Stimulated activated CD8-positive, alpha-beta memory T cell treated with anti-CD3 and anti-CD28 coated beads, Interleukin-4, amount 100 ng/mL, for 4 hours (primary cell): ENCODE results near the gene TBX20.
"Not testable (repeated sequence)": the region's sequence is repeated elsewhere in the genome, so short reads cannot be mapped to it uniquely, and the experiment has no call there.

ENCODE experiments used
- DNase-seq, 2 donors: peaks; one replicate each; pipeline ENCODE4 v3.0.0-alpha.2; 2020; ENCODE audit warnings: low read depth in 2 of 2, low spot score in 1 of 2

The TBX20 gene

DNA sequence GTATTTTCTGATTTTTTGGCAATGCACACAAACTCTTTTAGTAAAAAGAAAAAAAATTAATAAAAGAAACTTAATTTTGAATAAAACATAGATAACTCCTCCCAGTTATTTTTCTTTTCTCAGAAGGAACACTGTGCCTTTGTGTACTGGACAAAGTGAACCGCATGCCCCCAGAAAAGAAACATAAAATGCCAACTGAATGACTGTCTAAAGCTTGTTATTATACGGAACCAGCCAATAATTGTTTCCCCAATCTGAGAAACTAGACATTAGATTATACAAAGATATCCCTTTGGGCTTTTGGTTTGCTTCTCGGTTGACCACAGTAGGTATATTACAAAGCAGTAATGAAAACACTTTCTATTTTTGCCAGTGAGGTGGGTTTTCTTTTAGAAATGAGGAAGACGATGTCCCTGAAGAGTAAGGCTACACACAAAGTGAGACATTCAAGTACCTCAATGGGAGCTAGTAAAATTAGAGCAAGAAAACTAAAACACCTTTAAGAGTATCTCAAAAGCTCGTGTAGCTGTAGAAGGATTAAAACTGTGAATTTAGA, 25.3 kb downstream of the TBX20 start:
- DNase-seq: not testable (repeated sequence)

DNA sequence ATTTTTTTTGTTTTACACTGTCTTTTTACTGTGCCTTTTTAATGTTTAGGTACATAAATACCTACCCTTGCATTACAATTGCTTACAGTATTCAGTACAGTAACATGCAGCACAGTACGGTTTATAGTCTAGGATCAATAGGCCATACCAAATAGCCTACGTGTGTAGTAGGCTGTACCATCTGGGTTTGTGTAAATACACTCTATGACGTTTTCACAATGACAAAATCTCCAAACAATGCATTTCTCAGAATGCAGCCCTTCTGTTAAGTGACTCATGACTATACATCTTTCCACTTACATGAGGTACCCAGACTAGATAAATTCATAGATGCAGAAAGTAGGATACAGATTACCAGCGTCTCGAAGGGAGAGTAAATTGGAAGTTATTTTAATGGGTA, 26.5 kb downstream of the TBX20 start:
- not testable (repeated sequence) for DNase-seq

DNA sequence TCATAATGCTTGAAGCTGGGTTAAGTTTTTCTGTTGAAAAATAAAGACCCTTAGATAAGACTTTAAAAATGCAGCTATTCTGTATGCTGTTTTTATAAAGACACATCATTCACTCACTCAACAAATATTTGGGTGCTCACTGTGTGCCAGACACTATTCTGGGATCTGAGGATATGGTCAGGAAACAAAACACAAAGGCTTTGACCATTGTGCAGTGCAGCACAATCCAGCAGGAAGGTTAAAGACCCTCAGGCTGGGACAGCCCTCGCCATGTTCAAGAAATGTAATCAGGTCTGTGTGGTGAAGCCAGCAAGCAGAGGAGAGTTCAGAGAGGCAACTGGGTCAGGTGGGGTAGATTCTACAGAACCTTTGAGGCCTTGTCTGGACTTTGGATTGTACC, 31.5 kb downstream of the TBX20 start:
- DNase-seq: not testable (repeated sequence)

DNA sequence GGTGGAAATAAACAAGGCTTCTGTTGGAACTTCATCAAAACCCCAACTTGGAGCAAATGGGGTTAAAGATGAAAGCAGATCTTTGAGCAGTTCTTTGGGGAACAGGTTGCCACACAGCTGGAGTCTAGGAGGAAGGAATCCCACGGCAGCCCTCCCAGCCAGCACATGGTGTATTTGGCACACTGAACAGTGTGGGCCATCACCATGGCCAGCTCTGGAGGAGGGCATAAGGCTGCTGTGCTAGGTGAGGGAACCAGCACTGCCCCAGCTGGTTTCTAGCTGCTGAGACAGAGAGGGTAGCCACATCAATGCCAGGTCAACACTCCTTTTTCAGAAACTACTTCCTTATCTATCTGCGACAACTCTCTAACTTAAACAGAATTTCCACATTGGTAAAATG, 33.7 kb downstream of the TBX20 start:
- DNase-seq: not testable (repeated sequence)

DNA sequence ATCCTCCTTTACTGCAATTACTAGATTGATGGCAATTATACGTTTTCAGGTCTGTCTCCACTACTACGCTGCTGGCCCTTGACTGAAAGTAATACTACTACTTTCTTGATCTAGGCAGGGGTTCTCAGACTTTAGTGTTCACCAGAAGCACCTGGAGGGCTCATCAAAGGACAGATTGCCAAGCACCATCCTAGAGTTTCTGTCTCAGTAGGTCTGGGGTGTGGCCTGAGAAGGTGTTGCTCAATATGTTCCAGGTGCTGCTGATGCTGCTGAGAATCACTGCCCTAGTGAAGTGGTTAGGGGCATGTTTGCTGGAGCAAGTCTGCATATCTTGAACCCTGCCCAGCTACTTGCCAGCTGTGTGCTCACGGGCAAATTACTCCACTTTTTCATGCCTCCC, 37.9 kb downstream of the TBX20 start:
- DNase-seq: not testable (repeated sequence)

DNA sequence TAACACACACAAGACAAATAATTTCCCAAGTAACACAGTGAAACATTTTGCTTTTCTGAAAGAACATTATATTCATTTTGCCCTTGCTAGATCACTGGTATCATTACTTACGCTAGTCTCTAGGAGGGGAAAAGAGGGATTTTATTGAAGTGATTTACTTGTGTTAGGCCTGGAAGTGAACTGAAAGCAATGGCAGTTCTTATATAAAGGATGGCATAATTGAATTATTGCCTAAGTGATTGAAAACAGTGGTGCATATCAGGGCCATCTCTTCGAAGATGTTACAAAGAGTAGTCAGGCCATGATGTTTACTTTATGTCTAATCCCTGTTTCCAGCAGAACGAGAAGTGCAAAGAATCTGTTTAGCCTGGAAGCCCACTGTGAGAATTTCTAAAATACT, 38.8 kb downstream of the TBX20 start:
- DNase-seq: not testable (repeated sequence)

DNA sequence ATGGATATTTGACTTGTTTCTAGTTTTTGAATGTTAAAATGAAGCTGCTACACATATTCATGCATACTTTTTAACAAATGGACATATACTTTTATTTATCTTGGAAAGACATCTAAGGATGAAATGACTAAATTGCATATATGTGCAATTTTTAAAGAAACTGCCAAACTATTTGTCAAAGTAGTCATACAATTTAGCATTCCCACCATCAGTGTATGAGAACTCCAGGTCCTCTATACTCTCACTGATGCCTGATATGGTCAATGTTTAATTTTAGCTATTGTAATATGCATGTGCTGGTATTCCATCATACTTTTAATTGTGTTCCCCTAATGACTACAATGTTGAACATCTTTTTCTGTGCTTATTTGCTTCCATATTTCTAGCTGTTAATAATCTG, 47.0 kb downstream of the TBX20 start:
- not testable (repeated sequence) for DNase-seq

DNA sequence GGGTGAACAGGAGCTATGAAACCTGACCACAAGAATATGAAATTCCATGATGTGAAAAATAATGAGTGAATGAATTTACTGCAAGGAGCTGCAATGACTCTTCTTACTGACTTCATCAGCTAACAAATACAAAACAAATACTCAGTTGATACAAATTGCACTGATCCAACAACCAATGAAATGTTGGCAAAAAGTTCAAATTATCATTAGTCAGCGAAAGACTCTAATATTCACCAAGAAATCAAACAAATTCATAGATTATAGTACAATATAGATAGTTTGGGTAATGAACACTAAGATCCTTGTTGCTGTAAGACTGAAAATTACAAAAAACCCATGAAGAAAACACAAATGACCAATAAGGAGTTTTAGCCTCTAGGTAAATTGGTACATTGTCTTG, 49.0 kb downstream of the TBX20 start:
- DNase-seq: not testable (repeated sequence)

DNA sequence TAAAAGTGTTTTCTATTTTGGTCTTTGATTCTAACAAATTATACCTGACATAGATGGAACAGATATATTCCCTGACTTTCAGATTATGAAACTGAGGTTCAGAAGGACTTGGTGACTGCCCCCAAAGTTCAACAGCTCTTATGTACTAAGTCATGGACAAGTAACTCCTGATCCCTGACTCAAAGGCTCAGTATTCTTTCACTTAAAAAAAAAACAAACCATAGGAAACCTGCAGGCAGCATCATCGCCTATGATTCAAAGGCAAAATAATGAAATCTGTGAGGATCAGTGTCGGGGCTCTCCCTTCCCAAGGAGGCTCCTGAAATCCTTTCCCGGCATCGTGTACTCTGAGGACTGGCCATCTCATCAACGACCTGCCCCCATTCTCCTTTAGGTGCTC, 49.9 kb downstream of the TBX20 start:
- not testable (repeated sequence) for DNase-seq

DNA sequence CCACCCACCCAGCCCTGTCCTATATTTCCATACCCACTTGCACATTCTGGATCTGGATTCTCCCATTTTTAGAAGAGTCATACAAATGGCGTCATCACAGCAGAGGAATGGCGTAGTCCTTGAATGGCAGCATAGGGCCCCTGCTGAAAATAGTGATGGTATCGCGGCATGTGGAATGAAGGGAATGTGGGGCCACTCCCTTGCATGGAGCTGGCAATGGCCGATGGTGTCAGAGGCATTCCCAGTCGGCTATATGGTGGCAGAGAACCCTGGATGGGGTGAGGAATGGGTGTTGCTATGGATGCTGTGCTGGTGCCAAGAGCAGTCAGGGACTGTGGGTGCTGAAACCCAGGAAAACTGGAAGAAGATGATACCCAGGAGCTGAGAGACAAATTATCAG, 51.5 kb downstream of the TBX20 start:
- DNase-seq: not testable (repeated sequence)

DNA sequence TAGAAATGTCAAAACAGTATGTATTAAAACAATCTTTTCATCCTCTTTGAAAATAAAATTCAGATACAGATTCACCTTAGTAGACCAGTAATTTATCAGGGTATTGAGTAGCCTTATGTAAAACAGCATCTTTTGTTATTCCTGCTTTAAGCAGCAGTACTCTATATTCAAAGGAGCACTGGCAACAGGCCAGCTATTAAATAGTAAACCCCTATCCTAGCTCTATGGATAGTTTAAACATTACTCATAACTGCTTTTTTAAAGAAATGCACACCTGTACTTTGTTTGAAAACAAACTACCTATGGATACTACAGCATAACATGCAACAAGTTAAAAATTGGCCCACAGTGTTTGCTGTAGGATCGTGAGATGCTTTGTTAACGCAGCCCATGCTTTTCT, 53.7 kb downstream of the TBX20 start:
- DNase-seq: not testable (repeated sequence)

DNA sequence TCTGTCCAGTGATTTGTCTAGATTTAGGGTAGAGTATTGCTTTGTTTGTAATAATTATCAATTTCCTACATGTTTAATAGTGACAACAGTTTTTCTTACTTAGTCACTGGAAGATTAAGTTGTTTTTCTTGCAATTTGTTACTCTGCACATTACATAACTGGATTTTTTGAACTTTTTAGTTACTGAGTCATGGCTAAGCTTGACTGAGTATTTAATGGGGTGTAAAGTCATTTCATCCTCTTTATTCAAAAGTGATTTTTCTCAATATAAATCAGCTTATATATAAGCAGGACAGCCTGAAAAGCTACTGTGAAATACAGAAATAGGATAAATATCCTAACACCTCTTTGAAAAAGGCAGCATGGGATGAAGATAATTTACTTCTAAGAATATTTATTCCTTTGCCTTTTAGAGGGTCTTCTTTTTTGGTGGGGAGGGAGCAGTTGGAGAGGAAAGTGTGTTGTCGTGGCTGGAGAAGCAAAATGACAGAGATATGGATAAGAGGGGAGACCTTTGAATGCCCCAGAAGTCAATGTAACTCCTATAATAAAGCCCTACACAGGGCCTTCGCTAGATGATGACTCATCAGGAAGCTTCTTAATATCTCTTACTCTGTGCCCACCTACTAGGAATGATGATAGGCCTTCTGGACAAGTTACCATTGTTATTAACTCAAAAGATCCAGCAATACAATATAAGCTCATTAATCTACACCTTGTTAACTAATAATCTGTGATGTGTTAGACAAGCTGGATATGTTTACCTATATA, 55.3 kb downstream of the TBX20 start:
- not testable (repeated sequence) for DNase-seq

DNA sequence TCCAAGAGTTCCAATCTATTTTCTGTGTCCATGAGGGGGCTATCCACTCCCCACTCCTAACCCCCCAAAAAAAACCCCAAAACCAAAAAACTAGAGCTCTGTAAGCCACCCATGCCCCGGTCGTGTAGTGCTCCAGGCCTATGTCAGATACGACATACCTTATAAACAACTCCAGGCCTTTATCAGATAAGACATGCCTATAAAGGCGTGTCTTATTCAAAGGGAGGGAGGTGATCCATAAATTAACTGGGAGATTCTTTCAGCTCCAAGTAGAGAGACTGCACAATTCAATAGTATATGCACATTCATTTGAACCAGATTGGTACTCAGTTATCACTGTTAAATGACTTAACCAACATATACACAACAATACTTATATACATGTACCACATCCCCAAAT, 62.3 kb downstream of the TBX20 start:
- DNase-seq: not testable (repeated sequence)

DNA sequence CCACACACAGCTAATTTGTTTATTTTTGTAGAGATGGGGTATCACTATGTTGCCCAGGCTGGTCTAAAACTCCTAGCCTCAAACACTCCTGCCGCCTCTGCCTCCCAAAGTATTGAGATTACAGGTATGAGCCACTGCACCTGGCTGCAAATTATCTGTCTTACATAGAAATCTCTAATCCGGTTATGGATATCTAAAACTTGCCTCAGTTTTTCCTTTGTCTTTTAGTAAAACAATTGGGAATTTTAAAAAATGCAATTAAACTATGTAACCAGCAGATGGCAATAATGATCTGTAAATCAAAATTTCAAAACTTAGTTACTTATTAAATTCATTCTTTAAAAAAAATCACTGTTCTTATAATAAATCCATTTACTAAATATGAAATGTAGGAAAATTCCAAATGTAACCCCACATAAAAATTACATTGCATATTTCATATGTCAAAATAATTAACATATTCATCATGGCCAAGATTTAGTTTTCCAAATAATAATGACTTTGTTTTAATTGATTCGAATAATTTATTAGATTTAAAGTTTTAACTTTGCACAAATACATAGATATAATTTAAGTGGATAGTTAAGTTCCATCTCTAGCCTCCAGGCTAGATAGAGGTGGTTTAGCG, 63.6 kb downstream of the TBX20 start:
- DNase-seq: not testable (repeated sequence)

DNA sequence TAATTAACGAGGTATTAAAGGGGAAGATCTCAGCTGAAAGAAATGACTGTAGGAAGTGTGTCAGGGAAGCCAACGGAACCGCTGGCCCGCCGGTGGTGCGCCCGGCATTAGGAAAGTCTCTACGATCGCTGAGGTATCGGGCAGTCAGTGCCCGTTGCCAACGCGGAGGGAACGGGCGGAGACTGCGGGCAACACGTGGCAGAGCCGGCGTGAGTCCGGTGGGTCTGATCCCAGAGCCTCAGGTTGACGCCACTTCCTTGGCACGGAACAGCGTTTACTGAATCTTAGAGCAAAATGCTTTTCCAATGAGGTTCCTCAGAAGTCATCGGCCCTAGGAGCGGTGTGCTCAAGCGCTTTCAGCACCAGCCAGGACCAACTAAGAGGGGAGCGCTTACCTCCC, 67.1 kb downstream of the TBX20 start:
- DNase-seq: not testable (repeated sequence)

DNA sequence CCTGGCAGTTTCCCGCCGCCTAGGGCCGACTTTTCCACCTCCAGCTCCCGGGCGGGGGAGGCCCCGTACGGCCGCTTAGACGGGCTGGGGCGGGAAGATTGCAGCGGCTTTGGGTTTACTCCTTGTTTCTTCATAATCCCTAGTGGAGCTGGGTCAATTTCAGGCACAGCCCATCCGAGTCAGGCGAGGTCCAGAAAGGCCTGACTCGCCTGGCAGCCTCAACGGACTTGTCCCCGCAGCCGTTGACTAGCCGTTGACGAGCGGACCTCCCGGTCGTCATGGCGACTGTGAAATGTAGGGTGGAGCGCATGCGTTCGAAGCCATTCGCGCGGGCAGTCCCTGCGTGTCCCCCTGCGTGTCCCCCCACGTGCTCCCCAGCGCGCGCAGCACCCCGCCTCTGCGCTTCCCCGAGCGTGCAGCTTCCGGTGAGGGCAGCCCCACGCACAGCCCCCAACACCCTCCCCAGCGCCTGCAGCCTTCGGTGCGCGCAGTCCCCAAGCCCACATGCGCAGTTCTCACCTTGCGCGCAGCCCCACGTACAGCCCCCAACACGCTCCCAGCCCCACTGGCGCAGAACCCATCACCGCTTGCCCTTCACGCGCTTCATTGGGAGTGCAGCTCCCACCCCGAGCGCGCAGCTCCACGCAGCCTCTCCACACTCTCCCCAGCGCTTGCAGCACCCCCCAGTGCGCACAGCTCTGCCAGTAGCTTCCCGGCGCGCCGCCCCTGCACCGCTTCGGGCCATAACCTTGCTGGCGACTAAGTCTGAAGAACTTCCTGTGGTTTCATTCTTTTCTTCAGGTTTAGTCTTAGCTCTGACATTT, 67.8 kb downstream of the TBX20 start:
- DNase-seq: no peak

DNA sequence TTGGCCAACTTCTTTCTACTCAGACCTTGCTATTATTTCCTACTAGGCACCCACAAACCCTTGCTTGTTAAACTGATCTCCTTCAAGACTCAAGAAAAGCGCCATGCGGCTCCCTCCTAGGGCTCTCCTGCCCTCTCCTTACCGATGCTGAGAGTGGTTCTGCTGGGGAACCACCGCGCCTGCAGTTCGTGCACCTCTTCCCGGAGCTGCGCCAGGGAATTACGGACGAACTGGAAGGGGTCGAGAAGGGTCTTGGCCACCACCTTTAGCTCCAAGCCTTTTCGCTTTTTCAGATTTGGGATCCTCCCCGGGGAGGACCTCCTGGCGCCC, 68.4 kb downstream of the TBX20 start:
- DNase-seq: not testable (repeated sequence)

DNA sequence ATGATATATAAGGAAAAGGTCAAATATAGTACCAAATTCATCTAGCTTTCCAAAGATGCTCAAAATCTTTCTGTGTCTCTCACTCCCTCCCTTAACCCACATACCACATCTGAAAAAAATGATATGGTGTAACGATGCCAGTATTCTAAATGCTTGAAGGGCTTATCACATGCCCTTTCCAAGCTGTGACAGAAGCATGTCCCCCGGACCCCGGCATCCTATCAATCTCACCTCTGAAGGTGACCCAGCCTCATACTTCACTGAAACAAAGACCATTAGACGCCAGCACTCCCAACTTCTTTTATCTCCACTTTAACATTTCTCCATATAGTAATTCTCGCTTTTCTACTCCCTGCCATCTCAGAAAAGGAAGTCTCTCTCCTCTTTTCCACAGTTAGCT, 68.9 kb downstream of the TBX20 start:
- DNase-seq: not testable (repeated sequence)

DNA sequence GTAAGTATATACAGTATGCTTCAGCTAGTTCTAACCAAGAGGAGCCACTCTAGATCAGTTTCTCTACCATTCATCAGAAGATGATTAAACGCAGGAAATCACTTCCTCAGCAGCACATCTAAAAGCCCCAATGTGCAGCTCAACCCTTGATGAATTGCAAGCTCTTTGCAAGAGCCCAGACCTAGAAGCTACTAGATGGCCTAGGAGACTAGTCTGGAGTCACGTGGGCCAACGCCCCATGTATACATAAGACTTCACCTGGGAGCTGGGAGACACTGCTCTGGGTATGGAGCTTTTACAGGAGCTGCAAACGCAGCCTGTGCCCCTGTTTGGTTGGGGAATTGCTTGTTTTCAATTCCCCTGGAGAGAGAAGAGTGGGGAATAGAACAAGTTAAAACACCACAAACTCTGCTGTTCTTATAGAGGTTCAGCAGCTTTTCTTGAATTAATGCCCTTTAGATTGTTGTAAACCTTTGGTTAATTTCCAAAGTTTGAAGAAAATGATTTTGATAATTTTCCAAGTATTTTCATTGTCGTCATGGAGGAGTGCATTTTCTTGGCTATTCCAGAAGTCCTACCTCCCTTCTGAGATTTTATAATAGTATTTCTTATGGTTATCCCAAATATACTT, 69.9 kb downstream of the TBX20 start:
- not testable (repeated sequence) for DNase-seq

DNA sequence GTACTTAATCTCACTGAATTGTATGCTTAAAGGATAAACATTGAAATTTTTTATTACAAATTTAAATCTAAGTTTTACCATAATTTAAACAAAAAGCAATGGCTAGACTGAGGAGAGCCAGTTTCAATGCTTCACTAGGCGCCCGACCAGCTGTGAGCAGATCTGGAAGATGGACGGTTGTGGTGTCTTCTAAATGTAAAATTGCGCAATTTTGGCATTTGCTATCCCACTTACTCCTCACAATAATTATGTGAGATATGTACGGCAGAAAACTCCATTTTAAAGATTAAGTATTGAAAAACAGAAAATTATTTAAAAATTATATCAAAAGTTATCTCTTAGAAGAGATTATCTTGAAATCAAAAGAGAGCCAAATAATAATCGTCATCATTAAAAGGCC, 73.2 kb downstream of the TBX20 start:
- not testable (repeated sequence) for DNase-seq

DNA sequence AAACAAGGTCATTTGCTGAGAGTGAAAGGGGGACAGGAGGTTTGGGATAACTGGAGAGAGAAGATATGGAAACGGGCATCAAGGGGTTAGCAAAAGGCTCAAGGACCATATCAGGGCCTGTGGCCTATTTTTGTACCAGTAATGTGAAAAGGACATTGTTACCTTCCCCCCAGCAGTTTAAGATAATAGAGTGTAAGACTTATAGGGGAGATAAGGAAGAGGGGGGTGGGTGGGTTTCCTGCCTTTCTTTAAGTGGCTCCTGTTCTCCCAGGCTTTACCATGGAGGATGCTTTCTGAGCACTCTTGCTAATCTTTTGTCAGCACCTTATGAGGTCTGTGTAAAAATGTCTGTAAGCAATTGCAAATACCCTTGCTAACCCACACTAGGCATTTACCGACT, 80.7 kb downstream of the TBX20 start:
- not testable (repeated sequence) for DNase-seq
